ENCODE data around the gene ARL13B. TPM values are rescaled to one million over a fixed set of nuclear protein-coding genes. Genes with fewer than 3 reads are reported as not detected.

ARL13B gene
- total and polyA plus RNA-seq, 2 of the 4 experiments (the other 2 are of a cell fraction) = 2.7 to 3.0 TPM

DNA sequence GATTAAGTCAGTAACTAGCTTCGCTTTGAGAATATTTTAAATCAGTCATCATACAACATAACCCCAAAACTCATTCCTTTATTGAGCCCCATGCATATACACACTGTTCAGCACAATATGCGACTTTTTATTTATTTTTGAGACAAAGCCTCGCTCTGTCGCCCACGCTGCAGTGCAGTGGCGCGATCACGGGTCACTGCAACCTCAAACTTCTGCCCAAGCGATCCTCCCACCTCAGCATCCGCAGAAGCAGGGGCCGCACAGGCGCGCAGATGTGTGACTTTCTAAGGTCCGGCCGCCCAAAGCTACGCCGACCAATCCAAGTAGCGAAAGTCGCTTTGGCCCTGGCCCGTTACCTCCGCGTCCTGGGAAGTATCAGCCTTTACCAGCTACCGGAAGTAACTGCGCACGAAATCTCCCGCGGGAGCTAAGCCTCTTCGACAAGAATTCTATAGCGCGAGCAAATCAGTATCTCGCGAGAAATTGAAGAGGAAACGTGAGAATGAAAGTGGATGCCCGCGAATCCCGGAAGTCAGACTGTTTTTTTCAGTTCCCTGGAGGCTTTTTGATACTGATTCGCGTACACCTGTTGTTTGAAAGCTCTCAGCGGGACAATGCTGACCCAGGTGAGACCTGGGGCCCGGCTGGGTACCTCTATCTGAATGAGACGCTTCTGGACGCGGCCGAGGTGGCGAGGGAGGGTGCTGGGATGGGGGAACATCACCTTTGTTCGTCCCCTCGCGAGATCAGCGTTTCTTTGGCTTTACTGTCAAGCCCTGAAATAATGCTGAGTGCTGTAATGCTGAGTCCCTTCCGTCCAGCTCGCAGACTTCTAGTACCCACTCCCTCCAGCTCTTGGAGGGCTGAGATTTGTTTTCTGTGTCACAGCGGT lies 82.8 kb downstream of the ARL13B start, which contains the start of the genes DHFR2 and NSUN3 (continued):
- TF ChIP-seq BHLHE40 (IDR thresholded peaks at IDR 0.05; ENCODE audit: low read depth, low read length) (peak; percentile 63; the same call in 1 of the 2 replicates), MXI1 (IDR thresholded peaks at IDR 0.05; ENCODE audit: borderline replicate concordance, low read depth, low read length) (no peak), POLR2A (IDR thresholded peaks at IDR 0.05; ENCODE audit: low read depth, low read length) (peak; percentile 79)

DNA sequence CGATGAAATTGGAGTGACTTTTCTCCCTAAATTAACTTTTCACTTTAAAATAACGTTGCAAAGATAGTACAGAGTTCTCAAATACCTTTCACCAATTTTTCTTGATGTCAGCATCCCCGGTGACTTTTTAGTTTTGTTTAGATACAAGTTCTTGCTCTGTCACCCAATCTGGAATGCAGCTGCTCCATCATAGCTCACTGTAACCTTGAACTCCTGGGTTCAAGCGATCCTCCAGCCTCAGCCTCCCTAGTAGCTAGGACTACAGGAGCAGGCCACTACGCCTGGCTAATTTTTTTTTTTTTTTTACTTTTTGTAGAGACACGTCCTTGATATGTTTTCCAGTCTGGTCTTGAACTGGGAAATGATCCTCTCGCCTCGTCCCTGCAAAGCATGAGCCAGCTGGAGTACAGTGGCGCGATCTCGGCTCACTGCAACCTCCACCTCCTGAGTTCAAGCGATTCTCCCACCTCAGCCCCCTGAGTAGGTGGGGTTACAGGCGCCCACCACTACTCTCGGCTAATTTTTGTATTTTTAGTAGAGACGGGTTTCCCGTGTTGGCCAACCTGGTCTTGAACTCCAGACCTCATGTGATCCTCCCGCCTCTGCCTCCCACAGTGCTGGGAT lies 83.7 kb downstream of the ARL13B start:
- Histone ChIP-seq H3K56ac (ENCODE audit: extremely low read depth, insufficient read depth, low read length) (peak overlapping the region; percentile 97), H2AK5ac (ENCODE audit: low read depth, low read length) (peak overlapping the region; percentile 14; the same call in 1 of the 2 replicates), H2BK120ac (ENCODE audit: low read depth, low read length) (0 out of 2 replicates have a peak overlapping the region, but pooled peaks have one; percentile 9), H3K4me3 (ENCODE audit: insufficient read depth, low read depth, low read length) (peak overlapping the region; percentile 70), H3K9me3 (ENCODE audit: control insufficient read depth, insufficient read depth, low read length) (no peaks in the 10 kb centered on the region), H3K18ac (ENCODE audit: low read depth, low read length) (no peak overlapping the region; the same call in none of the 2 replicates), H4K8ac (ENCODE audit: low read depth in 2 of 2, low read length in 2 of 2) (peak overlapping the region; percentile 61 to 95), H3K4ac (ENCODE audit: low read depth, low read length) (peak overlapping the region; percentile 88), H2BK5ac (ENCODE audit: low read depth, low read length, poor library complexity, severe bottlenecking) (peak overlapping the region; percentile 84), H3K4me2 (ENCODE audit: low read depth, low read length) (peak overlapping the region; percentile 79), H4K5ac (ENCODE audit: low read depth, low read length) (peak overlapping the region; percentile 89; the same call in 1 of the 2 replicates), H3K79me1 (ENCODE audit: low read depth in 1 of 2, low read length in 2 of 2) (peaks cover 6 to 34% of the 10 kb centered on the region in 2 experiments; a peak in 2 of 4 replicates), H3K27ac (ENCODE audit: insufficient read depth, low read length) (peak overlapping the region; percentile 91), H3K36me3 (ENCODE audit: control insufficient read depth, insufficient read depth, low read length) (peaks cover 4% of the 10 kb centered on the region), H3K9ac (ENCODE audit: low read depth, low read length) (peak overlapping the region; percentile 92), H2BK15ac (ENCODE audit: low read depth, low read length) (0 out of 3 replicates have a peak overlapping the region, but pooled peaks have one; percentile 22), H3K23ac (ENCODE audit: low read depth, low read length) (peak overlapping the region; percentile 76; the same call in 1 of the 2 replicates), H3K9me1 (ENCODE audit: insufficient read depth, low read length) (no peaks in the 10 kb centered on the region), H3K4me1 (ENCODE audit: control insufficient read depth, insufficient read depth, low read length) (peaks cover 1% of the 10 kb centered on the region; the same call in 1 of the 2 replicates), H2BK20ac (ENCODE audit: low read depth, low read length) (no peak overlapping the region), H3K14ac (replicated peaks; ENCODE audit: low read depth, low read length) (peak overlapping the region; percentile 96), H2AFZ (replicated peaks; ENCODE audit: low read length, poor library complexity) (peak overlapping the region; percentile 78), H4K91ac (ENCODE audit: insufficient read depth, low read depth, low read length) (peak overlapping the region; percentile 39; the same call in 1 of the 2 replicates), H2AK9ac (replicated peaks; ENCODE audit: low read depth, low read length, poor library complexity) (peak overlapping the region; percentile 71), H3K27me3 (ENCODE audit: control insufficient read depth, insufficient read depth, low read length) (no peaks in the 10 kb centered on the region), H4K20me1 (ENCODE audit: insufficient read depth, low read length) (no peaks in the 10 kb centered on the region)
- ChIA-PET CTCF (no interaction called here), POLR2A (ENCODE audit: unreplicated experiment) (no interaction called here)
- in situ Hi-C loops (cut with MboI; ENCODE audit: low sequenced_read_pairs) (no loop called here), intact Hi-C loops (cut with micrococcal nuclease) (loop anchor here (10.0 kb wide), 1 partner anchor 219 kb away; no protein-coding TSS in a partner anchor), dilution Hi-C loops (cut with HindIII; ENCODE audit: low sequenced_read_pairs, unreplicated experiment) (no loop called here)
- 90% methylated on average over 2 of the region's 17 CpGs; no CpG with 5 or more reads in 1 of the 2 experiments for WGBS, 2 experiments (ENCODE audit: extremely low coverage in 2 of 2, insufficient read length in 1 of 2)
- no TSS peak for BruUV-seq (replicated peaks)
- DNase-seq (peak; percentile 6), ATAC-seq (ENCODE audit: low read depth) (no peak)
- TF ChIP-seq, protein P1, sequence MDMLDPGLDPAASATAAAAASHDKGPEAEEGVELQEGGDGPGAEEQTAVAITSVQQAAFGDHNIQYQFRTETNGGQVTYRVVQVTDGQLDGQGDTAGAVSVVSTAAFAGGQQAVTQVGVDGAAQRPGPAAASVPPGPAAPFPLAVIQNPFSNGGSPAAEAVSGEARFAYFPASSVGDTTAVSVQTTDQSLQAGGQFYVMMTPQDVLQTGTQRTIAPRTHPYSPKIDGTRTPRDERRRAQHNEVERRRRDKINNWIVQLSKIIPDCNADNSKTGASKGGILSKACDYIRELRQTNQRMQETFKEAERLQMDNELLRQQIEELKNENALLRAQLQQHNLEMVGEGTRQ (IDR thresholded peaks at IDR 0.05; ENCODE audit: low read depth, low read length) = no peak
- TF ChIP-seq CHD1 (IDR thresholded peaks at IDR 0.05; ENCODE audit: low read depth, low read length) (no peak), RAD21 (IDR thresholded peaks at IDR 0.05; ENCODE audit: low read length) (no peak), FOS (IDR thresholded peaks at IDR 0.05; ENCODE audit: low read depth, low read length) (no peak), RFX5 (IDR thresholded peaks at IDR 0.05; ENCODE audit: low read depth, low read length) (no peak), BHLHE40 (IDR thresholded peaks at IDR 0.05; ENCODE audit: low read depth, low read length) (no peak), MXI1 (IDR thresholded peaks at IDR 0.05; ENCODE audit: borderline replicate concordance, low read depth, low read length) (no peak), SMC3 (IDR thresholded peaks at IDR 0.05; ENCODE audit: low read depth, low read length) (no peak), CEBPB (IDR thresholded peaks at IDR 0.05; ENCODE audit: low read depth, low read length) (no peak), RCOR1 (IDR thresholded peaks at IDR 0.05; ENCODE audit: insufficient replicate concordance, low read length) (no peak), POLR2A (IDR thresholded peaks at IDR 0.05; ENCODE audit: low read depth, low read length) (no peak), MAZ (IDR thresholded peaks at IDR 0.05; ENCODE audit: borderline replicate concordance, low read depth, low read length) (no peak)

All from IMR-90 (cell line).